Lower leg skin (tissue), 4 donors: ENCODE results near the gene DOP1A. TPM values are rescaled to one million over a fixed set of nuclear protein-coding genes. Genes with fewer than 3 reads are reported as not detected.

Experiments used
- DNase-seq, 2 donors: peaks; one replicate each; pipeline ENCODE4 v3.0.0-alpha.2; 2019; ENCODE audit warnings: low spot score in 2 of 2
- H3K4me3 ChIP-seq: fragments of 200-600 bp; sonication (generic); 2 replicates; pipeline ENCODE4 v1.5.1; 2017; ENCODE audit warnings: mild to moderate bottlenecking, low read depth; ENCODE audit not compliant: poor library complexity, severe bottlenecking
- CTCF ChIP-seq, 3 donors: fragments of 450-650 bp; IDR thresholded peaks; one replicate each; pipeline ENCODE4 v1.5.1; 2016; ENCODE audit warnings: antibody characterized with exemption in 3 of 3, mild to moderate bottlenecking in 3 of 3, moderate library complexity in 2 of 3
- POLR2A ChIP-seq, 2 donors: fragments of 450-650 bp; IDR thresholded peaks; one replicate each; pipeline ENCODE4 v1.6.1; 2016 to 2017; ENCODE audit warnings: antibody characterized with exemption in 2 of 2, mild to moderate bottlenecking in 1 of 2, moderate library complexity in 1 of 2
- WGBS, 2 donors: methylation state at CpG; one replicate each; pipeline ENCODE4 v1.1.5; 2018; 5-methylcytosine and 5-hydroxymethylcytosine counted together
- intact Hi-C: fragments of 100-400 bp; cut with DNase I; formaldehyde crosslinking; loops from one replicate; pipeline ENCODE4 v1.15.0; 2023; ENCODE audit warnings: low total_unique reads
- total RNA-seq, 4 donors: library from RNA; depleted of rRNA; stranded (reverse); fragments of >200 nt; gene quantifications; one replicate each; pipeline ENCODE4 v1.1.0, GENCODE V29; 2016

The DOP1A gene
- total RNA-seq, 4 donors from 2014 or later, result 32.6 to 75.8 (median 49.3) TPM

GRCh38 chr6:83176246-83176645 is 108.8 kb downstream of the DOP1A start:
- WGBS, 2 donors, result 93 to 94% methylated on average over 4 of the region's 4 CpGs
- no peak for DNase-seq
- H3K4me3 ChIP-seq, result no peak overlapping the region
- TF ChIP-seq POLR2A (IDR thresholded peaks at IDR 0.05) (no peak), CTCF (IDR thresholded peaks at IDR 0.05) (no peak)
- intact Hi-C loops, result no loop called here

- H3K4me3 ChIP-seq, result no peak overlapping the region
- TF ChIP-seq CTCF (IDR thresholded peaks at IDR 0.05), result no peak
- intact Hi-C loops, result no loop called here
- no peak for DNase-seq
Measured at GRCh38 chr6:83180426-83180950, 113.0 kb downstream of the DOP1A start.

GRCh38 chr6:83182114-83182513 is 114.6 kb downstream of the DOP1A start:
- no peak for DNase-seq
- WGBS, 2 donors, result 85 to 88% methylated on average over 1 of the region's 1 CpG
- no peak for TF ChIP-seq POLR2A (IDR thresholded peaks at IDR 0.05)
- no peak for TF ChIP-seq CTCF (IDR thresholded peaks at IDR 0.05)

GRCh38 chr6:83183082-83183828 is 115.8 kb downstream of the DOP1A start:
- H3K4me3 ChIP-seq, result no peak overlapping the region
- WGBS, 2 donors, result 76 to 80% methylated on average over 9 of the region's 9 CpGs
- TF ChIP-seq CTCF (IDR thresholded peaks at IDR 0.05), result no peak
- TF ChIP-seq POLR2A (IDR thresholded peaks at IDR 0.05), result no peak
- no peak for DNase-seq
- intact Hi-C loops, result no loop called here

More at GRCh38 chr6:83182114-83182513, 114.6 kb downstream of the DOP1A start:
- intact Hi-C loops, result no loop called here
- H3K4me3 ChIP-seq, result no peak overlapping the region

GRCh38 chr6:83185096-83185495 is 117.6 kb downstream of the DOP1A start:
- DNase-seq, result no peak
- intact Hi-C loops, result no loop called here
- TF ChIP-seq POLR2A (IDR thresholded peaks at IDR 0.05) (no peak), CTCF (IDR thresholded peaks at IDR 0.05) (no peak)
- no peak overlapping the region for H3K4me3 ChIP-seq
- WGBS, 2 donors, result 98 to 100% methylated on average over 2 of the region's 2 CpGs

- WGBS, 2 donors, result 56 to 68% methylated on average over 3 of the region's 3 CpGs
- intact Hi-C loops, result no loop called here
- no peak overlapping the region for H3K4me3 ChIP-seq
- TF ChIP-seq CTCF (IDR thresholded peaks at IDR 0.05) (no peak), POLR2A (IDR thresholded peaks at IDR 0.05) (no peak)
- DNase-seq, result no peak
Measured at GRCh38 chr6:83188501-83188900, 121.0 kb downstream of the DOP1A start.
